RWPE1 (cell line): ENCODE measurements around the gene ACVR1C.

Experiments used
- CTCF ChIA-PET: fragments of 350-600 bp; sonication (Branson Sonifier 250); formaldehyde crosslinking; extraction: SDS; loops from one replicate; lab custom pipeline; 2021; lab: Yijun Ruan, JAX
- POLR2A ChIA-PET: fragments of 400-600 bp; formaldehyde crosslinking; extraction: SDS; loops from one replicate; lab custom pipeline; 2020; ENCODE audit warnings: antibody characterized with exemption; ENCODE audit not compliant: low non-redundant PET; lab: Yijun Ruan, JAX
- DNase-seq: peaks from one replicate; pipeline ENCODE4 v3.0.0; 2012; ENCODE audit warnings: low spot score
- H3K27ac ChIP-seq: fragments of 450-650 bp; 2 replicates; pipeline ENCODE4 v1.5.1; 2017
- TF ChIP-seq, protein P1 (sequence below): fragments of 450-650 bp; conservative IDR thresholded peaks from 2 replicates; pipeline ENCODE4 v1.5.1; 2017; ENCODE audit warnings: low read depth, mild to moderate bottlenecking

Gene ACVR1C

DNA sequence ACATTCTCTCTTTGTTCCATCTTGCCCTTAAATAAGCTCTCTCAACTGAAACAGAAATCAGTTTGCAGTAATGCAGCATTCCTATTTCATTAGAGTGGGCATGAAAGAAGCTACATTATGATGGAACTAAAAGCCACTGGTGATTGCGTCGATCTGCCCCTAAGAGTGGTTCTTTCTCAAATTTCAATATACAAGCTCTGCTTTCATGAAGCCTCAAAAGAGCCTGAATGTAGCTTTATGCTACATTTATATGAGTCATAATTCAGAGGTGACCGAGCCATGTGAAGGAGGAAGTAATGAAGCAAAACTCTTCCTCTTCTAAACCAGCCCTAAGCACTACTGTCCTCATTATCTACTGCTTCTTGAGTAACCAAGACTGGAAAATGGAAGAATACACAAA, 120.0 kb downstream of the ACVR1C start:
- H3K27ac ChIP-seq, result no peak overlapping the region
- ChIA-PET CTCF (interaction anchor here (0.7 kb wide), 1 partner anchor 694 kb away, joined by 3 read pairs; no protein-coding TSS in a partner anchor), POLR2A (no interaction called here)
- DNase-seq, result no peak
- TF ChIP-seq, protein P1, sequence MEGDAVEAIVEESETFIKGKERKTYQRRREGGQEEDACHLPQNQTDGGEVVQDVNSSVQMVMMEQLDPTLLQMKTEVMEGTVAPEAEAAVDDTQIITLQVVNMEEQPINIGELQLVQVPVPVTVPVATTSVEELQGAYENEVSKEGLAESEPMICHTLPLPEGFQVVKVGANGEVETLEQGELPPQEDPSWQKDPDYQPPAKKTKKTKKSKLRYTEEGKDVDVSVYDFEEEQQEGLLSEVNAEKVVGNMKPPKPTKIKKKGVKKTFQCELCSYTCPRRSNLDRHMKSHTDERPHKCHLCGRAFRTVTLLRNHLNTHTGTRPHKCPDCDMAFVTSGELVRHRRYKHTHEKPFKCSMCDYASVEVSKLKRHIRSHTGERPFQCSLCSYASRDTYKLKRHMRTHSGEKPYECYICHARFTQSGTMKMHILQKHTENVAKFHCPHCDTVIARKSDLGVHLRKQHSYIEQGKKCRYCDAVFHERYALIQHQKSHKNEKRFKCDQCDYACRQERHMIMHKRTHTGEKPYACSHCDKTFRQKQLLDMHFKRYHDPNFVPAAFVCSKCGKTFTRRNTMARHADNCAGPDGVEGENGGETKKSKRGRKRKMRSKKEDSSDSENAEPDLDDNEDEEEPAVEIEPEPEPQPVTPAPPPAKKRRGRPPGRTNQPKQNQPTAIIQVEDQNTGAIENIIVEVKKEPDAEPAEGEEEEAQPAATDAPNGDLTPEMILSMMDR, result no peak

GRCh38 chr2:157506586-157506985, 122.1 kb downstream of the ACVR1C start:
- CTCF ChIA-PET, result no interaction called here

DNA sequence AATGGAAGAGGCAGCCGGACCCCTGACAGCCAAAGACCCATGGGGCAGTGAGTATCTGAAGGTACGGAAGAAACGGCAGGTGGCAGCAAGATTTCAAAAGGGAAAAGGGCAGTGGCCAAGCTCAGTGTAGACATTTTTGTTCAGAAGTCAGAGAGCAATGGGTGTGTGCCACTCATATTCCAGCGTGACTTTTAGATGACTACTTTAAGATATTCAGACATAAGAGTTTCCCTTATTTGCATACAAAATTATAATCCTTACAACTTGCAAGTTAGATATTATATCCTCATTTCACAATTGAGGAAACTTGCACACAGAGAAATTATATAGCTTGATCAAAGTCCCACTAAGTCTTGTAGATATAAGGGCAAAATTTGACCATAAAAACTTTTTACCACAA, 124.0 kb downstream of the ACVR1C start:
- TF ChIP-seq, protein P1, result no peak
- POLR2A ChIA-PET, result no interaction called here
- DNase-seq, result no peak
- CTCF ChIA-PET, result interaction anchor here (0.7 kb wide), 1 partner anchor 441 kb away, joined by 3 read pairs; no protein-coding TSS in a partner anchor
- H3K27ac ChIP-seq, result no peak overlapping the region

More at GRCh38 chr2:157506586-157506985, 122.1 kb downstream of the ACVR1C start:
- no peak overlapping the region for H3K27ac ChIP-seq
- TF ChIP-seq, protein P1, result no peak
- POLR2A ChIA-PET, result no interaction called here
- DNase-seq, result no peak

- ChIA-PET CTCF (no interaction called here), POLR2A (no interaction called here)
- H3K27ac ChIP-seq, result no peak overlapping the region
- DNase-seq, result no peak
- TF ChIP-seq, protein P1, result no peak
Observed at GRCh38 chr2:157501026-157501425, 127.6 kb downstream of the ACVR1C start.

GRCh38 chr2:157500334-157500733, 128.3 kb downstream of the ACVR1C start:
- H3K27ac ChIP-seq, result no peak overlapping the region
- ChIA-PET POLR2A (no interaction called here), CTCF (no interaction called here)
- DNase-seq, result no peak
- TF ChIP-seq, protein P1, result no peak

- ChIA-PET POLR2A (no interaction called here), CTCF (no interaction called here)
- H3K27ac ChIP-seq, result no peak overlapping the region
- DNase-seq, result no peak
- TF ChIP-seq, protein P1, result no peak
Observed at GRCh38 chr2:157498483-157498882, 130.2 kb downstream of the ACVR1C start.
